ENCODE data around the gene ZNF25.

- TF ChIP-seq CTCF (IDR thresholded peaks at IDR 0.05) = no peak
- no peak for TF ChIP-seq POLR2A (IDR thresholded peaks at IDR 0.05)
- no peak for TF ChIP-seq POLR2AphosphoS5 (IDR thresholded peaks at IDR 0.05)
Measured at GRCh38 chr10:38016354-38016753, 39.9 kb upstream of the ZNF25 start.
